Posterior cingulate gyrus (tissue), 11 donors: ENCODE results near the gene TMEM40.
"Not testable (repeated sequence)": the region's sequence is repeated elsewhere in the genome, so short reads cannot be mapped to it uniquely, and the experiment has no call there.

ENCODE experiments used
- DNase-seq, 10 donors: peaks; one replicate each; pipeline versions ENCODE4 v3.0.0 to v3.0.0-alpha.2; 2020 to 2021; ENCODE audit warnings: mixed read lengths in 3 of 10
- intact Hi-C: fragments of 100-400 bp; cut with DNase I; formaldehyde crosslinking; loops from one replicate; pipeline ENCODE4 v1.15.1; 2023

The TMEM40 gene

GRCh38 chr3:12759097-12759679 is at the start of gene TMEM40:
TMEM40 (minus strand) TSS chr3:12759259; CDS start chr3:12749832, 9,427 bp downstream.
- intact Hi-C loops = no loop called here
- peak in 2 of 10 donors; percentile 45 to 73 for DNase-seq

DNA sequence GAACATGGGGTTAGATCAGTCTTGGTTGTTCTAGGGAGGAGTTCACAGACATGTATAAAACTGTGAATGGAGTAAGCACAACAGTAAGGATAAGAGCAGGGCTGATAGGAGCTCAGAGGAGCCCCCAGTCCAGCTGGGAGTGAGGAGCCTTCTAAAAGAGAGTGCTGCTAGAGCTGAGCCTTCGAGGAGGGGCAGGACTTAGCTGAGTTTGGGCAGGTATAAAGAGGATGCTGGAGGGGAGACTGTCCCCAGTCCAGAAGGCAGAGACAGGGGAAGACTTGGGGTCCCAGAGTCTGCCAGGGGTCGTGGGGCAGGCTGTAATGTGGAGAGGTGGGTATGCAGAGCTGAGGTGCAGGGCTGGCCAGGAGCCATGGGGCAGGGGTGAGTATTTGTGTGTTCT is 49.5 kb upstream of the TMEM40 start:
- peak in 2 of 10 donors; percentile 41 to 55 for DNase-seq
- intact Hi-C loops = no loop called here

DNA sequence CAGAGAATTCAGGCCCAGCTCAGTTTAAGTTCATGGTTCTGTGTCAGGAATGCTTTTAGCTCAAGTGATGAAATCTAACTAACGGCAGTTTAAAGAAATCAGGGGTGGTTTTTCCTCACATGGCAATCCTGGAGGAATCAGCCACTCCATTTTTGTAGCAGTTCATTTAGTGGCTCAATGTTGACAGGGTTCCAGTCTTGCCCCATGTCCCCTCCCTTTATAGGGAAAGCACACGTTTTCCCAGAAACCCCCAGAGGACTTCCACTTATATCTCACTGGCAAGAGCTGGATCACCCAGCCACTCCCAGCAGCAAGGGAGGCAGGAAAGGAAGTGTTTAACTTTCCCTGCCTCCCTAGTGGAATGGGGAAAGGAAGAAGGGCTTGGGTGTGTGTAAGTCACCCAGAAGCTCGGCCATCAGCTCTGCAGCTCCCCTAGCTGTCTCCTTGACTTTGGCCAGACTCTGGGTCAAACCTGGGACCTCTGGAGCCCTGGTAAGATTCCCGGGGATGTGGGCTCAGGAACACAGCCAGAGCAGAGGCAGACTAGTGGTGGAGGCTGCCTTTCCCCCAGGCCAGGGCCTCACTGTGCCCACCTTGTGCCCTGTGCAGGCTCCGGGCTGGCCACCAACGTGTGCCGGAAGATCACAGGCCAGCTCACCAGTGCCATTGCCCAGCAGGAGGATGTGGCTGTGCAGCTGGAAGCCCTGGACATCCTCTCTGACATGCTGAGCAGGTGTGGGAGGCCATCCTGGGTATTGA is 48.7 kb upstream of the TMEM40 start:
- peak in 1 of 10 donors; percentile 52 for DNase-seq

DNA sequence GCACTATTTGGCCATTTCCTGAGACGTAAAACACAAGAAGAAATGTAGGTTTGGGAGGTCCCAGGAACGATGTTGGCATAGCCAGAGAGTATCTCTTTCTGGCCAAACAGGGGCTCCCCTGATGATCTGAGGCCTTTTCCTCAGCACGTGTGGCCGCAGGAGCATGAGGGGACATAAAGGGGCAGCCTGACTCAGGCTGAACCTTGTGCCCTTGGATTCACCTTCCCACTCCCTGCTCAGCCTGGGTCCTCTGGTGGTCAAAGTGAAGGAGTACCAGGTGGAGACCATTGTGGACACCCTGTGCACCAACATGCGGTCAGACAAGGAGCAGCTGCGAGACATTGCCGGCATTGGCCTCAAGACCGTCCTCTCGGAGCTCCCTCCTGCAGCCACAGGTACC is 48.0 kb upstream of the TMEM40 start:
- DNase-seq = peak in 1 of 10 donors; percentile 55
- intact Hi-C loops = no loop called here

More for the DNA sequence above, 48.7 kb upstream of the TMEM40 start:
- intact Hi-C loops = no loop called here

DNA sequence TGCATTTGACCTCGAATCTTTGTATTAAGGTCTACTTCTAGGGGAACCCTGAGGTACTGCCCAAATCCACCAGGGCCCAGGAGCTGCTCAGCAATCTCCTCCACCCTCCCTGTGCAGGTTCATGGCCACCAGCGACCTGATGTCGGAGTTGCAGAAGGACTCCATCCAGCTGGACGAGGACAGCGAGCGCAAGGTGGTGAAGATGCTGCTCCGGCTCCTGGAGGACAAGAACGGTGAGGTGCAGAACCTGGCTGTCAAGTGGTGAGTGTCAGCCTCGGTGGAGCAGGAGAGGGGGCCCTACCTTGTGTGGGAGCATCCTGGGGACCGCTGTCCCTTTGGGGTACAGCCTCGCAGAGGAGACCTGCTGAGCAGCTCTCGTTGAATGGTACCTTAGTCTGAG is 44.3 kb upstream of the TMEM40 start:
- DNase-seq = peak in 1 of 10 donors; percentile 43
- intact Hi-C loops = no loop called here

DNA sequence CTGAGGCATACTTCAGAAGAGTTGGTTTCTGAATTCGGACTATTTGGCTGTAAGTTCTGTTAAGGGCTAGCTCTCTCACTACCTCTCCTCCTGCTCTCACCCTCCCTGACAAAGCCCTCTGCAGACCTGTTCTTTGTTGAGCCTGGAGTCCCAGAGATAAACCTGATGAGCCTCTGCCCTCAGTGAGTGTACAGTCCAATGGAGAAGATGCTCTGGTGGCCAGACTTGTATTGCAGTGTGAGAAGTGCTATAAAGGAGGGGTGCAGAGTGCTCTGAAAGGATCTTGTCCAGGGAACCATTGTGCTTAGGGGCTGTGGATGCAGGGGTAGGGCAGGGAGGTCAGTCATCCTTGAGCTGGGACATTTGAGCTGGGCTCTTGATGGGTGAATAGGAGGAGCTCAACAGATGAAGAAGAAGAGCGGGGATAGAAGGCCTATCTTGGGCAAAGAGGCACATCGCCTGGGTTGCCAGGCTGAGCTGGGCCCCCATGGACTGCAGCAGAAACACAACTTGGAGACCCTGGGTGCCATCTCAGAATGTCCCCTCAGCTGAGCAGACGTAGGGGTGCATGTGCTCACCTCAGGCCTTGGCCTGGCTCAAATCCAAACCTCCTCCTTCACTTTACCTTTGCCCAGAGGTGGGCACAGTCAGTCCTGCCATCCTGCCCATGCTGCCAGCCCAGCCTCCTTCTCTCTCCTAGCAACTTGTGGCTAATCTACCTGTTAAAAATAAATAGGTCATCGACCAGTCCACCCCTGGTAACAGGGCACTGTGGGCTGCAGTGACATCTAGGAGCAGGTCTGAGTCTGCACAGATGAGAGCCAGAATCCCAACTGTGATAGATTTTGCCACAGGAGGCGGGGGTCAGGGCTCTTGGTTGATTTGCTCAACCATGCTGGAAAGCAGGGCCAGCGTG is 40.7 kb upstream of the TMEM40 start:
- DNase-seq = peak in 2 of 10 donors; percentile 55 to 70

DNA sequence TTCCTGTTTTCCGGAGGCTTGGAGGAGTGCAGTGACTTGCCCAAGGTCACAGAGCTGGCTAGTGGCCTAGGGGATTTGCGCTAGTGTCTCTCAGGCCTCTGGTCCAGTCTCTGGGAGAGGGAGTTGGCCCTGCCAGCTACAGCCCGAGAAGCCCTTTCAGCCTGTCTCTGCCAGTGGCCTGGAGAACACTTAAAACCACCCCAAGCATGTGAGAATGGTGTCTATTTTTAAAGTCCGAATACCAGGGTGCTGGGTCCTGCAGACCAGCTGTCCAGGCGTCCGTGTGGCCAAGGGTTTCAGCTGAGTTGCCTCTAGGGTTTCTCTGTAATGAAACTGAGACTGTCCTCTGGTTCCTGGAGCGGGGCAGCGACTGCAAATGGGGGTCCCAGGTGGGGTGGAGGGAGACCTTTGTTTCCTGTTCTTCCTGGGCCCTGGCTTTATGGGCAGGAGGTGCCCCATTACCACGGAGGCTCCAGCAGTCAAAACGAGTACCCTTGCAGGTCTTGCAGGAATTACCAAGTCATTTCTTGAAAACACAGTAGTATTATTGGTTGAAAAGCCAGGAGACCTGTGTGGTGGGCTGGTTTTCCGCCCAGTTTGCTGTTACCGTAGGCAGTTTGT is 39.6 kb upstream of the TMEM40 start:
- intact Hi-C loops = no loop called here
- DNase-seq = peak in 2 of 10 donors; percentile 75 to 78

More for the DNA sequence above, 40.7 kb upstream of the TMEM40 start:
- intact Hi-C loops = no loop called here

DNA sequence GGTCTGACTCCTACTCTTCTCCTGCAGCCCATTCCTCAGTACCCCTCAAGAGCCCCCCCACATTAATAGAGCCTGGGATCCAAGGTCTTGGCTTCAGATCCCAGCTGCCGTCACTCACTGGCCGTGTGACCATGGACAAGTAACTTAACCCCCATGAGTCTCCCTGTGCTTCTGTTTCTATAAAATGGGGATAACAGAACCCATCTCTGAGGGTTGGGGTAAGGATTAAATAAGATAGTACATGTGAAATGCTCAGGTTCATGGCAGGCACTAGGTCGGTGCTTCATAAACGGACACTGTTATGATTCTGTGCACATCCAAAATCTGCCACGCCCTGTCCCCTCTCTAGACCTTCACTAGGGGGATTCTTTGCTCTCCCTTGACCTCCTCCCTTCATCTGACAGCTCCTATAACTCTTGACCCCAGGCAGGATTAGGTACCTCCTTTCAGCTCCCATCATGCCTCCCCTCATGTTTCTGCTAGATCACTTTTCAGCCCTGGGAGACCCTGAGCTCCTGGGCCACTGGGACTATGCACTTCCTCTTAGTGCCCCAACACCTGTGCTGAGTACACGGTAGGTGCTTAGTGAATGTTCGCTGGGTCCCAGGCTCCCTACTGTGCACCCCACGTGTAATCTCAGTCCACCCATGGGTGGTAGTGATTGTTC is 39.0 kb upstream of the TMEM40 start:
- peak in 1 of 10 donors; percentile 29 for DNase-seq
- intact Hi-C loops = no loop called here

GRCh38 chr3:12797124-12797891 is 38.2 kb upstream of the TMEM40 start:
- intact Hi-C loops = no loop called here
- peak in 1 of 10 donors; percentile 8 for DNase-seq

DNA sequence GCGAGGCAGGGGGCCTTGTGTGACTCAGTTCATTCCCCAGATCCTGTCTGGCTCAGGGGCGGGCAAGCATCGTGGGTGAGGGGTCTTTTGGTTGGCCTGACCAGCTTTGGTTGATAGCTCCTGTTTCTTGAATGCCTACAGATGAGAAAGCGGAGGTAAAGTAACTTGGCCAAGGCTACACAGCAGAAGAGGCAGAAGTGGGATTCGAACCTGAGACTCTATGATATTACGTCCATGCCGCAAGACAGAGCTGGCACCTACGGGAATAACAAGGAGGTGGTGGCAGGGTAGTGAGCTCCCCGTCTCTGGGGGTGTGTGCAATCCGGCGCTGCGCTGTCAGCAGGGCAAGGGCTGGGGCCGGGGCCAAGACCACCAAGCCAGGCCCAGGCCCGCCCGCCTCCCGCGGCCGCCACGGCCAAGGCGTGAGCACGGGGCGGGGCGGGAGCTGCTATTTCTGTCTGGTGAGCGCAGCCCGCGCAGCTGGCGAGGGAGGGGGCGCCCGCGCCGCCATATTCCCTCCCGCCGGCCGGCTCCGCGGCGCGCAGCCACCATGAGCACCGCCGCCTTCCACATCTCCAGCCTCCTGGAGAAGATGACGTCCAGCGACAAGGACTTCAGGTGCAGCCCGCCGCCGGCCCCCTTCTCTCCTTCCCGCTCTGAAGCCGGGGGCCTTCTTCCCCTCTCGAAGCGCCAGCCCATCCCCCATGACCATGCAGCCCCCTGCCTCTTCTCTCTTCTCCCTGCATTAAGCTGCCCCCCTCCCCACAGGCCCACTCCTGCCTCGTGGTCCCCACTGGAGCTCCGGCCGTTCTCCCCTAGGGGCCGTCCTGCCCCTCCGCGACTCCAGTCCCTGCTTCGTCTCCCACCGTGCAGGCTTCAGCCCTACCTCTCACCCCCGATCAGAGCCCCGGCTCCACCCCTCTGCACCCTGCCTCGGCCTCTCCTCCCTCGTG is 37.4 kb upstream of the TMEM40 start, which contains the start of gene CAND2:
Gene CAND2, plus strand, starts transcription at position 510 of the 953 bp plus-strand sequence. Its CDS starts 41 bp downstream, at position 551.
- DNase-seq = peak; percentile 46 to 96 (median 64)
- intact Hi-C loops = no loop called here

GRCh38 chr3:12793701-12794100 is 34.6 kb upstream of the TMEM40 start:
- intact Hi-C loops = no loop called here
- no peak for DNase-seq

GRCh38 chr3:12791430-12791829 is 32.4 kb upstream of the TMEM40 start:
- intact Hi-C loops = no loop called here
- DNase-seq = no peak

GRCh38 chr3:12787967-12788690 is 29.1 kb upstream of the TMEM40 start:
- intact Hi-C loops = not testable (repeated sequence)
- peak in 1 of 10 donors; percentile 43 for DNase-seq

DNA sequence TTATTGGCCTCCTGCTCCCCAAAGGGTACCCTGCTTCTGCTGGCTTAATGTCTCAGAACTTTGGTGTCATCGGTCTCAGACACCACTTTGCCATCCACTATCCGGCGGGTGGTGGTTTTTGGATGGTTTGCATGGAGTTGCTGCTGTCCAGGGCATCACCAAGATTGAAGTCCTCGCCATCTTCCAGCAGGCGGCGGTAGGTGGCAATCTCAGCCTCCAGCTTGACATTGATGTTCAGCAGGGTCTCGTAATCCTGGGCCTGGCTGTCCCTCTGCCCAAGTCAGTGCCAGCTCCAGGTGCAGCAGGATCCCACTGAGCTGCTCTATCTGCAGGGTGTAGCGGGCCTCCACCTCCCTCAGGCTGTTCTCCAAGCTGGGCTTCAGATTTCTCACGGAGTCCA is 28.3 kb upstream of the TMEM40 start:
- intact Hi-C loops = not testable (repeated sequence)
- DNase-seq = peak in 8 of 10 donors; percentile 32 to 94 (median 52)

DNA sequence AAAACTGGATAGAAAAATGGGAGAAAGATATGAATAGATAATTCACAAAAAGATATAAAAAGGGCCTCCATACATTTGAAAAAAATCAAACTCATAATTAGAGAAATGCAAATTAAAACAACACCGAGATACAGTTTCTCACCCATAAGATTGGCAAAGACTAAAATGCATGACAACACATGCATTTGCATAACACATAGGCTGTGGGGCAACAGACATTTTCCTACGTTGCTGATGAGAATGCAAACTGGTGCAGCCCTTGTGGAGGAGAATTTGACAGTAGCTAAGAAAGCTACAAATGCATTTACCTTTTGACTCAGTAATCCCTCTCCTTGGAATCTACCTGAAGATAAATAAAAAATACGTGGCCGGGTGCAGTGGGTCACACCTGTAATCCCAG is 26.0 kb upstream of the TMEM40 start:
- DNase-seq = no peak
- intact Hi-C loops = no loop called here

- peak in 1 of 10 donors; percentile 12 for DNase-seq
- intact Hi-C loops = no loop called here
These were observed 23.2 kb upstream of the TMEM40 start for GRCh38 chr3:12782172-12782815.

DNA sequence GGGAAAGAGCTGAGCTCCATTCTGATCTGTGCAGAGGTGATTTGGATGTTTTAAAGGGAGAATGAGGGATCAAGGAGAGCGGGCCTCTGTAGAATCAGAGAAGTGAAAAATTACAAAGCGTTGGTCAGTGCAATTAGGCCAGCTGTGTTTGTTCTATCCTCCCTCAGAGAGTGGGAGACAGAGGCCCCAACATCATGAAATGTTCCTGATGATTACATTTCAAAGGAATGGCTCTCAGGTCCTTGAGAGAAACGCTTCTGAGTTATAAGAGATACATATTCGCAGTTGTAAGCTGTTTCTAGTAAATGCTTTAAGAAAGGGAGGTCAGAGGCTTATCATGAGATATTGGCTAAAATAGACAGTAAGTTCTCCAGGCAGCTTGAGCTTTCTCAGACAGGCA is 21.7 kb upstream of the TMEM40 start:
- intact Hi-C loops = no loop called here

More for the DNA sequence above, 21.7 kb upstream of the TMEM40 start:
- DNase-seq = peak in 1 of 10 donors; percentile 3
